GM23338 (cell line): Measurements from ENCODE around the gene SLC44A4. TPM values are rescaled to one million over a fixed set of nuclear protein-coding genes. Genes with fewer than 3 reads are reported as not detected.

Experiments used
- ATAC-seq: fragments of 200-7000 bp; cut with Tn5 transposase; 3 replicates; pipeline ENCODE4 v1.9.1; 2020
- DNase-seq: peaks from one replicate; pipeline ENCODE4 v3.0.0-alpha.2; 2015; ENCODE audit warnings: low spot score
- H2AFZ ChIP-seq: fragments of 200-600 bp; sonication (generic); 2 replicates; pipeline ENCODE4 v1.8.0; 2016; ENCODE audit warnings: antibody characterized with exemption, mild to moderate bottlenecking, moderate library complexity
- H3F3A ChIP-seq: fragments of 200-600 bp; sonication (generic); replicated peaks from 2 replicates; pipeline ENCODE4 v1.8.0; 2017; ENCODE audit warnings: antibody characterized with exemption, mixed run types, low read depth
- H3K27ac ChIP-seq: fragments of 200-600 bp; sonication (generic); 2 replicates; pipeline ENCODE4 v1.6.1; 2016; ENCODE audit warnings: low read depth
- H3K27me3 ChIP-seq: fragments of 200-600 bp; sonication (generic); 2 replicates; pipeline ENCODE4 v1.8.0; 2016; ENCODE audit warnings: mild to moderate bottlenecking, mixed run types, moderate library complexity; ENCODE audit not compliant: insufficient read depth
- H3K36me3 ChIP-seq: fragments of 200-600 bp; sonication (generic); 2 replicates; pipeline ENCODE4 v1.8.0; 2016; ENCODE audit warnings: mild to moderate bottlenecking; ENCODE audit not compliant: insufficient read depth
- H3K4me1 ChIP-seq: fragments of 200-600 bp; sonication (generic); 2 replicates; pipeline ENCODE4 v1.8.0; 2016; ENCODE audit warnings: mild to moderate bottlenecking, moderate library complexity; ENCODE audit not compliant: insufficient read depth
- H3K4me2 ChIP-seq: fragments of 200-600 bp; sonication (generic); 2 replicates; pipeline ENCODE4 v1.7.1; 2017; ENCODE audit warnings: mixed run types
- H3K4me3 ChIP-seq: fragments of 200-600 bp; sonication (generic); 2 replicates; pipeline ENCODE4 v1.6.1; 2016; ENCODE audit warnings: mixed run types
- H3K79me2 ChIP-seq: fragments of 200-600 bp; sonication (generic); replicated peaks from 2 replicates; pipeline ENCODE4 v1.8.0; 2017; ENCODE audit warnings: mild to moderate bottlenecking; ENCODE audit not compliant: insufficient read depth
- H3K9me2 ChIP-seq: fragments of 200-600 bp; sonication (generic); 2 replicates; pipeline ENCODE4 v1.8.0; 2017; ENCODE audit not compliant: insufficient read depth
- H4K20me1 ChIP-seq: fragments of 200-600 bp; sonication (generic); replicated peaks from 2 replicates; pipeline ENCODE4 v1.8.0; 2017; ENCODE audit warnings: mild to moderate bottlenecking; ENCODE audit not compliant: insufficient read depth
- H3K27ac Mint-ChIP-seq: 2 replicates; pipeline ENCODE4 v1.8.0; 2020; ENCODE audit warnings: inconsistent platforms, mild to moderate bottlenecking, moderate library complexity, mixed read lengths
- H3K27me3 Mint-ChIP-seq: 3 replicates; pipeline ENCODE4 v1.8.0; 2022; ENCODE audit warnings: low read depth, mild to moderate bottlenecking, moderate library complexity, mixed read lengths, inconsistent platforms; ENCODE audit not compliant: insufficient read depth, poor library complexity
- H3K36me3 Mint-ChIP-seq: 3 replicates; pipeline ENCODE4 v1.8.0; 2021; ENCODE audit warnings: low read depth, mild to moderate bottlenecking, inconsistent platforms, moderate library complexity, mixed read lengths
- H3K4me1 Mint-ChIP-seq: 3 replicates; pipeline ENCODE4 v1.8.0; 2020; ENCODE audit warnings: mild to moderate bottlenecking, inconsistent platforms, mixed read lengths
- H3K4me3 Mint-ChIP-seq: 3 replicates; pipeline ENCODE4 v1.8.0; 2021; ENCODE audit warnings: moderate library complexity, mild to moderate bottlenecking, inconsistent platforms, mixed read lengths
- H3K9me3 Mint-ChIP-seq: 3 replicates; pipeline ENCODE4 v1.8.0; 2020; ENCODE audit warnings: moderate library complexity, mild to moderate bottlenecking, inconsistent platforms, mixed read lengths
- CREB1 ChIP-seq: fragments of 250-450 bp; sonication (Bioruptor Pico); IDR thresholded peaks from 2 replicates; pipeline ENCODE4 v1.5.0; 2020; ENCODE audit warnings: low read depth, mild to moderate bottlenecking, moderate library complexity
- EZH2 ChIP-seq: fragments of 200-600 bp; sonication (generic); IDR thresholded peaks from one replicate; pipeline ENCODE4 v1.8.0; 2017; ENCODE audit warnings: antibody characterized with exemption, mild to moderate bottlenecking, low read depth; ENCODE audit not compliant: unreplicated experiment
- EZH2phosphoT487 ChIP-seq: fragments of 200-600 bp; sonication (generic); IDR thresholded peaks from one replicate; pipeline ENCODE4 v1.8.1; 2018; ENCODE audit warnings: antibody characterized with exemption; ENCODE audit not compliant: unreplicated experiment
- JUNB ChIP-seq: IDR thresholded peaks from one replicate; pipeline ENCODE4 v1.6.1; 2016; ENCODE audit warnings: antibody characterized with exemption; ENCODE audit not compliant: unreplicated experiment
- NANOG ChIP-seq: IDR thresholded peaks from 2 replicates; pipeline ENCODE4 v1.6.1; 2016; ENCODE audit warnings: antibody characterized with exemption, borderline replicate concordance
- POLR2AphosphoS5 ChIP-seq: IDR thresholded peaks from 2 replicates; pipeline ENCODE4 v1.6.1; 2016; ENCODE audit warnings: antibody characterized with exemption, low read depth
- STAT1 ChIP-seq: IDR thresholded peaks from one replicate; pipeline ENCODE4 v1.6.1; 2016; ENCODE audit warnings: antibody characterized with exemption; ENCODE audit not compliant: unreplicated experiment
- ZNF114 ChIP-seq: fragments of 250-450 bp; sonication (Bioruptor Pico); IDR thresholded peaks from 2 replicates; pipeline ENCODE4 v1.5.0; 2020; ENCODE audit warnings: mild to moderate bottlenecking, moderate library complexity
- ZNF331 ChIP-seq: fragments of 250-450 bp; sonication (Bioruptor Pico); IDR thresholded peaks from 2 replicates; pipeline ENCODE4 v1.5.0; 2020; ENCODE audit warnings: low read depth, mild to moderate bottlenecking, moderate library complexity
- polyA plus RNA-seq: library from polyadenylated mRNA; unstranded; fragments of >200 nt; fragmentation: Nextera tagmentation; extraction: Ambion mirVana; gene quantifications from 2 replicates; pipeline ENCODE4 v1.2.1, GENCODE V29; 2016
- total RNA-seq: library from RNA; depleted of rRNA; stranded (reverse); fragments of >200 nt; shearing (Covaris generic); gene quantifications from 2 replicates; pipeline ENCODE4 v1.2.3, GENCODE V29; 2014
- TF ChIP-seq, protein P1 (sequence below): IDR thresholded peaks from one replicate; pipeline ENCODE4 v1.6.1; 2018; ENCODE audit warnings: antibody characterized with exemption; ENCODE audit not compliant: unreplicated experiment
- TF ChIP-seq, protein P2 (sequence below), 2 experiments: fragments of 200-600 bp in 1 of 2; sonication (generic) in 1 of 2; conservative IDR thresholded peaks; 2 replicates each; pipeline versions ENCODE4 v1.5.1 to v1.6.1; 2016 to 2017; ENCODE audit warnings: antibody characterized with exemption in 2 of 2, low read depth in 2 of 2, mild to moderate bottlenecking in 2 of 2, moderate library complexity in 1 of 2
- TF ChIP-seq, protein P3 (sequence below): IDR thresholded peaks from 2 replicates; pipeline ENCODE4 v1.6.1; 2016; ENCODE audit warnings: antibody characterized with exemption
- TF ChIP-seq, protein P4 (sequence below): fragments of 250-450 bp; sonication (Bioruptor Pico); IDR thresholded peaks from 2 replicates; pipeline ENCODE4 v1.5.0; 2020; ENCODE audit warnings: mild to moderate bottlenecking, moderate library complexity

The SLC44A4 gene
- total and polyA plus RNA-seq, 2 experiments from 2014 or later: 1.1 to 3.7 TPM

DNA sequence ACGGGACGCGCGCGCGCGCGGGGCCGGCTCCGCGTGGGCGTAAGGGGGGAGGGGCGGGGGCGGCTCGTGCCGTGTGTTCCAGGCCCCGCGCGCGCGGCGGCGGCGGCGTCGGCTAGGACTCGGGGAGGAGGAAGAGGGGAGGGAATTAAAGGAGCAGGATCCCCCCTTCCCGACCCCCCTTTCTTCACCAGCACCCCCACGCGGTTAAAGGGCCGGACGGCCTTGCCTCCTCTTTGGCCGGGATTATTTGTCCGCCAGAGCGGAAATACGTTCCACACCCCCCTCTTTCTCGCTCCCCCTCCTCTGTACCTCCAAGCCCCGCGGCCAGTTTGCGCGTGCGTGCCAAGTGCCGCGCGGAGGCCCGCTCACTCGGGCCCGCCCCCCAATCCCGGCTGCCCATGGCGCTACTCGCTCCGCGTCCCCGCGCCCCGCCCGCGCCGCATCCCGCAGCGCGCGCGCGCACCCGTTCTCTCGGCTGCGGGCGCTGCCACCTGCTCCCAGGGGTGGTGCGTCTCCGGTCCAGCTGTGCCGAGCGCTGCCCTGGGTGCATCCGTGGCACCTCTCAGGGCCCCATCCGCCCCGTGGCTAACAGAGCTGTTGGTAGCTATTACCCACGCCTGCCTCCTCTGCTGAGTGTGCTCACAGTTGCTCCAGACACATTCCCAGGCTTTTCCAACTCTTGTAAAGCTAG is 23.3 kb upstream of the SLC44A4 start, which contains the start of gene ZBTB12:
TSS of gene ZBTB12 (minus strand) at position 134 of the 691 bp plus-strand sequence. CDS start 781 bp downstream, outside the sequence.
- Mint-ChIP-seq H3K4me3 (peak within 1 kb of the TSS; percentile 79), H3K27ac (peak within 1 kb of the TSS; percentile 81; the same call in 1 of the 2 replicates), H3K36me3 (peaks cover 21% of the 10 kb centered on the region), H3K27me3 (peaks cover 21% of the 10 kb centered on the region), H3K4me1 (peaks cover 33% of the 10 kb centered on the region), H3K9me3 (no peaks in the 10 kb centered on the region)
- peak within 1 kb of the TSS; percentile 78 for H3K27ac ChIP-seq
- peaks cover 10% of the 10 kb centered on the region; the same call in 1 of the 2 replicates for H3F3A ChIP-seq
- peak; percentile 45 for ATAC-seq
- peak within 1 kb of the TSS; percentile 97 for H2AFZ ChIP-seq
- H3K36me3 ChIP-seq: no peaks in the 10 kb centered on the region
- TF ChIP-seq, protein P1, sequence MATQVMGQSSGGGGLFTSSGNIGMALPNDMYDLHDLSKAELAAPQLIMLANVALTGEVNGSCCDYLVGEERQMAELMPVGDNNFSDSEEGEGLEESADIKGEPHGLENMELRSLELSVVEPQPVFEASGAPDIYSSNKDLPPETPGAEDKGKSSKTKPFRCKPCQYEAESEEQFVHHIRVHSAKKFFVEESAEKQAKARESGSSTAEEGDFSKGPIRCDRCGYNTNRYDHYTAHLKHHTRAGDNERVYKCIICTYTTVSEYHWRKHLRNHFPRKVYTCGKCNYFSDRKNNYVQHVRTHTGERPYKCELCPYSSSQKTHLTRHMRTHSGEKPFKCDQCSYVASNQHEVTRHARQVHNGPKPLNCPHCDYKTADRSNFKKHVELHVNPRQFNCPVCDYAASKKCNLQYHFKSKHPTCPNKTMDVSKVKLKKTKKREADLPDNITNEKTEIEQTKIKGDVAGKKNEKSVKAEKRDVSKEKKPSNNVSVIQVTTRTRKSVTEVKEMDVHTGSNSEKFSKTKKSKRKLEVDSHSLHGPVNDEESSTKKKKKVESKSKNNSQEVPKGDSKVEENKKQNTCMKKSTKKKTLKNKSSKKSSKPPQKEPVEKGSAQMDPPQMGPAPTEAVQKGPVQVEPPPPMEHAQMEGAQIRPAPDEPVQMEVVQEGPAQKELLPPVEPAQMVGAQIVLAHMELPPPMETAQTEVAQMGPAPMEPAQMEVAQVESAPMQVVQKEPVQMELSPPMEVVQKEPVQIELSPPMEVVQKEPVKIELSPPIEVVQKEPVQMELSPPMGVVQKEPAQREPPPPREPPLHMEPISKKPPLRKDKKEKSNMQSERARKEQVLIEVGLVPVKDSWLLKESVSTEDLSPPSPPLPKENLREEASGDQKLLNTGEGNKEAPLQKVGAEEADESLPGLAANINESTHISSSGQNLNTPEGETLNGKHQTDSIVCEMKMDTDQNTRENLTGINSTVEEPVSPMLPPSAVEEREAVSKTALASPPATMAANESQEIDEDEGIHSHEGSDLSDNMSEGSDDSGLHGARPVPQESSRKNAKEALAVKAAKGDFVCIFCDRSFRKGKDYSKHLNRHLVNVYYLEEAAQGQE: no peak
- TF ChIP-seq STAT1: no peak
- TF ChIP-seq CREB1 (CRISPR knock-in tag): 0 out of 2 replicates have a peak, but pooled peaks have one; percentile 27
- no peak for TF ChIP-seq EZH2
- no peak for TF ChIP-seq EZH2phosphoT487
- TF ChIP-seq POLR2AphosphoS5: peak; percentile 60
- no peak for TF ChIP-seq NANOG
- TF ChIP-seq, protein P2, sequence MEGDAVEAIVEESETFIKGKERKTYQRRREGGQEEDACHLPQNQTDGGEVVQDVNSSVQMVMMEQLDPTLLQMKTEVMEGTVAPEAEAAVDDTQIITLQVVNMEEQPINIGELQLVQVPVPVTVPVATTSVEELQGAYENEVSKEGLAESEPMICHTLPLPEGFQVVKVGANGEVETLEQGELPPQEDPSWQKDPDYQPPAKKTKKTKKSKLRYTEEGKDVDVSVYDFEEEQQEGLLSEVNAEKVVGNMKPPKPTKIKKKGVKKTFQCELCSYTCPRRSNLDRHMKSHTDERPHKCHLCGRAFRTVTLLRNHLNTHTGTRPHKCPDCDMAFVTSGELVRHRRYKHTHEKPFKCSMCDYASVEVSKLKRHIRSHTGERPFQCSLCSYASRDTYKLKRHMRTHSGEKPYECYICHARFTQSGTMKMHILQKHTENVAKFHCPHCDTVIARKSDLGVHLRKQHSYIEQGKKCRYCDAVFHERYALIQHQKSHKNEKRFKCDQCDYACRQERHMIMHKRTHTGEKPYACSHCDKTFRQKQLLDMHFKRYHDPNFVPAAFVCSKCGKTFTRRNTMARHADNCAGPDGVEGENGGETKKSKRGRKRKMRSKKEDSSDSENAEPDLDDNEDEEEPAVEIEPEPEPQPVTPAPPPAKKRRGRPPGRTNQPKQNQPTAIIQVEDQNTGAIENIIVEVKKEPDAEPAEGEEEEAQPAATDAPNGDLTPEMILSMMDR (conservative IDR thresholded peaks at IDR 0.05; ENCODE audit: low read depth in 2 of 2): no peak
- TF ChIP-seq ZNF331 (CRISPR knock-in tag): no peak
- no peak for TF ChIP-seq ZNF114
- TF ChIP-seq, protein P3, sequence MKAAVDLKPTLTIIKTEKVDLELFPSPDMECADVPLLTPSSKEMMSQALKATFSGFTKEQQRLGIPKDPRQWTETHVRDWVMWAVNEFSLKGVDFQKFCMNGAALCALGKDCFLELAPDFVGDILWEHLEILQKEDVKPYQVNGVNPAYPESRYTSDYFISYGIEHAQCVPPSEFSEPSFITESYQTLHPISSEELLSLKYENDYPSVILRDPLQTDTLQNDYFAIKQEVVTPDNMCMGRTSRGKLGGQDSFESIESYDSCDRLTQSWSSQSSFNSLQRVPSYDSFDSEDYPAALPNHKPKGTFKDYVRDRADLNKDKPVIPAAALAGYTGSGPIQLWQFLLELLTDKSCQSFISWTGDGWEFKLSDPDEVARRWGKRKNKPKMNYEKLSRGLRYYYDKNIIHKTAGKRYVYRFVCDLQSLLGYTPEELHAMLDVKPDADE: peak; percentile 40; the same call in 1 of the 2 replicates
- no peak for TF ChIP-seq JUNB
- TF ChIP-seq, protein P4, sequence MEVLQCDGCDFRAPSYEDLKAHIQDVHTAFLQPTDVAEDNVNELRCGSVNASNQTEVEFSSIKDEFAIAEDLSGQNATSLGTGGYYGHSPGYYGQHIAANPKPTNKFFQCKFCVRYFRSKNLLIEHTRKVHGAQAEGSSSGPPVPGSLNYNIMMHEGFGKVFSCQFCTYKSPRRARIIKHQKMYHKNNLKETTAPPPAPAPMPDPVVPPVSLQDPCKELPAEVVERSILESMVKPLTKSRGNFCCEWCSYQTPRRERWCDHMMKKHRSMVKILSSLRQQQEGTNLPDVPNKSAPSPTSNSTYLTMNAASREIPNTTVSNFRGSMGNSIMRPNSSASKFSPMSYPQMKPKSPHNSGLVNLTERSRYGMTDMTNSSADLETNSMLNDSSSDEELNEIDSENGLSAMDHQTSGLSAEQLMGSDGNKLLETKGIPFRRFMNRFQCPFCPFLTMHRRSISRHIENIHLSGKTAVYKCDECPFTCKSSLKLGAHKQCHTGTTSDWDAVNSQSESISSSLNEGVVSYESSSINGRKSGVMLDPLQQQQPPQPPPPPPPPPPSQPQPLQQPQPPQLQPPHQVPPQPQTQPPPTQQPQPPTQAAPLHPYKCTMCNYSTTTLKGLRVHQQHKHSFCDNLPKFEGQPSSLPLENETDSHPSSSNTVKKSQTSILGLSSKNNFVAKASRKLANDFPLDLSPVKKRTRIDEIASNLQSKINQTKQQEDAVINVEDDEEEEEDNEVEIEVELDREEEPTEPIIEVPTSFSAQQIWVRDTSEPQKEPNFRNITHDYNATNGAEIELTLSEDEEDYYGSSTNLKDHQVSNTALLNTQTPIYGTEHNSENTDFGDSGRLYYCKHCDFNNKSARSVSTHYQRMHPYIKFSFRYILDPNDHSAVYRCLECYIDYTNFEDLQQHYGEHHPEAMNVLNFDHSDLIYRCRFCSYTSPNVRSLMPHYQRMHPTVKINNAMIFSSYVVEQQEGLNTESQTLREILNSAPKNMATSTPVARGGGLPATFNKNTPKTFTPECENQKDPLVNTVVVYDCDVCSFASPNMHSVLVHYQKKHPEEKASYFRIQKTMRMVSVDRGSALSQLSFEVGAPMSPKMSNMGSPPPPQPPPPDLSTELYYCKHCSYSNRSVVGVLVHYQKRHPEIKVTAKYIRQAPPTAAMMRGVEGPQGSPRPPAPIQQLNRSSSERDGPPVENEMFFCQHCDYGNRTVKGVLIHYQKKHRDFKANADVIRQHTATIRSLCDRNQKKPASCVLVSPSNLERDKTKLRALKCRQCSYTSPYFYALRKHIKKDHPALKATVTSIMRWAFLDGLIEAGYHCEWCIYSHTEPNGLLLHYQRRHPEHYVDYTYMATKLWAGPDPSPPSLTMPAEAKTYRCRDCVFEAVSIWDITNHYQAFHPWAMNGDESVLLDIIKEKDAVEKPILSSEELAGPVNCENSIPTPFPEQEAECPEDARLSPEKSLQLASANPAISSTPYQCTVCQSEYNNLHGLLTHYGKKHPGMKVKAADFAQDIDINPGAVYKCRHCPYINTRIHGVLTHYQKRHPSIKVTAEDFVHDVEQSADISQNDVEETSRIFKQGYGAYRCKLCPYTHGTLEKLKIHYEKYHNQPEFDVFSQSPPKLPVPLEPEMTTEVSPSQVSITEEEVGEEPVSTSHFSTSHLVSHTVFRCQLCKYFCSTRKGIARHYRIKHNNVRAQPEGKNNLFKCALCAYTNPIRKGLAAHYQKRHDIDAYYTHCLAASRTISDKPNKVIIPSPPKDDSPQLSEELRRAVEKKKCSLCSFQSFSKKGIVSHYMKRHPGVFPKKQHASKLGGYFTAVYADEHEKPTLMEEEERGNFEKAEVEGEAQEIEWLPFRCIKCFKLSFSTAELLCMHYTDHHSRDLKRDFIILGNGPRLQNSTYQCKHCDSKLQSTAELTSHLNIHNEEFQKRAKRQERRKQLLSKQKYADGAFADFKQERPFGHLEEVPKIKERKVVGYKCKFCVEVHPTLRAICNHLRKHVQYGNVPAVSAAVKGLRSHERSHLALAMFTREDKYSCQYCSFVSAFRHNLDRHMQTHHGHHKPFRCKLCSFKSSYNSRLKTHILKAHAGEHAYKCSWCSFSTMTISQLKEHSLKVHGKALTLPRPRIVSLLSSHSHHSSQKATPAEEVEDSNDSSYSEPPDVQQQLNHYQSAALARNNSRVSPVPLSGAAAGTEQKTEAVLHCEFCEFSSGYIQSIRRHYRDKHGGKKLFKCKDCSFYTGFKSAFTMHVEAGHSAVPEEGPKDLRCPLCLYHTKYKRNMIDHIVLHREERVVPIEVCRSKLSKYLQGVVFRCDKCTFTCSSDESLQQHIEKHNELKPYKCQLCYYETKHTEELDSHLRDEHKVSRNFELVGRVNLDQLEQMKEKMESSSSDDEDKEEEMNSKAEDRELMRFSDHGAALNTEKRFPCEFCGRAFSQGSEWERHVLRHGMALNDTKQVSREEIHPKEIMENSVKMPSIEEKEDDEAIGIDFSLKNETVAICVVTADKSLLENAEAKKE: no peak
- no peaks in the 10 kb centered on the region for H3K79me2 ChIP-seq
- H4K20me1 ChIP-seq: no peaks in the 10 kb centered on the region; the same call in 1 of the 2 replicates
- peak within 1 kb of the TSS; percentile 94 for H3K4me2 ChIP-seq
- DNase-seq: peak; percentile 99
- peak within 1 kb of the TSS; percentile 80 for H3K4me3 ChIP-seq
- peaks cover 21% of the 10 kb centered on the region for H3K4me1 ChIP-seq
- no peaks in the 10 kb centered on the region for H3K9me2 ChIP-seq
- no peaks in the 10 kb centered on the region for H3K27me3 ChIP-seq
